Bone marrow (tissue), 2 donors: ENCODE data around the gene TMPRSS15.

Experiments
- DNase-seq, 2 donors: peaks; one replicate each; lab custom pipeline; 2025; lab: John Stamatoyannopoulos, UW

Gene TMPRSS15

DNA sequence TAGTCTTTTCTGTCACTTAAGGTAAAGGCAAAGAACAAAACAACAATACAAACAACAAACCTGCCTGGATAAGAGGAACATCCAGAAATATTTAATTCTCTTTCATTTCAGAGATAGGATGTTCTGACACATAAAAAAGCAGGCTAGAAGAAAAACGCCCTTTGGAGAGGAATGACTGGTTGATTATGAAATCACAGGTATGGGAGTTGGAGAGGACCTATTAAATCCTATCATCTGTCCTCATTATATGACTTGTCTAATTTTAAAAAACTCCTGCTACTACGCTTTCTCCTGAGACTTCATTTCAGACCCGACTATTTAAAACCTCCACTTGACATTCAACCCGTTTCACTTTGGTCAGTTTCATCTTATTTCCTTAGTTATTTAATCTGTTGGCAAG lies 54.1 kb downstream of the TMPRSS15 start:
- DNase-seq: no peak

GRCh38 chr21:18340387-18340942 lies 63.1 kb downstream of the TMPRSS15 start:
- no peak for DNase-seq

GRCh38 chr21:18335651-18336236 lies 67.8 kb downstream of the TMPRSS15 start:
- DNase-seq: no peak

GRCh38 chr21:18334066-18334465 lies 69.5 kb downstream of the TMPRSS15 start:
- DNase-seq: no peak

GRCh38 chr21:18318156-18318555 lies 85.4 kb downstream of the TMPRSS15 start:
- DNase-seq: no peak

- no peak for DNase-seq
Measured at GRCh38 chr21:18298228-18298627, 105.4 kb downstream of the TMPRSS15 start.

- no peak for DNase-seq
Measured at GRCh38 chr21:18294100-18294499, 109.5 kb downstream of the TMPRSS15 start.

- DNase-seq: no peak
Measured at GRCh38 chr21:18289876-18290275, 113.7 kb downstream of the TMPRSS15 start.

DNA sequence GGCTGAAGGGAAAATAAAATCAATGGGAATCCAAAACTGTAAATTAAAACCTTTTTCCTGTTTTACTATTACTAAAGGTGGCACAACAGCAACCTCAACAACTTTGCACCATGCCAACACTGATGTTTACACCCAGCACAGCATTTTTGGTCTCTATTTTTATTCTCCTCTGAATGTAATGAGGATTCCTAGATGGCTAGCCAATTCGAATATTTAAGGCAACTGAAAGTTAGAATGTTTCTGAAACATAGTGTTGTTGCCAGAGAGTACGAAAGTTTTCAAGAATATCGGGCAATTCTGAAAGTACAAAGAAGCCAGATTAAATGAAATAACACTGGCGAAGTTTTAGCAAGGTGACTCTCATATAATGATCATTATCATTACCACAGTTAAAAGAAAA lies 118.2 kb downstream of the TMPRSS15 start:
- DNase-seq: no peak

GRCh38 chr21:18275781-18276180 lies 127.8 kb downstream of the TMPRSS15 start:
- DNase-seq: no peak

- DNase-seq: no peak
Measured at GRCh38 chr21:18274370-18274769, 129.2 kb downstream of the TMPRSS15 start.

DNA sequence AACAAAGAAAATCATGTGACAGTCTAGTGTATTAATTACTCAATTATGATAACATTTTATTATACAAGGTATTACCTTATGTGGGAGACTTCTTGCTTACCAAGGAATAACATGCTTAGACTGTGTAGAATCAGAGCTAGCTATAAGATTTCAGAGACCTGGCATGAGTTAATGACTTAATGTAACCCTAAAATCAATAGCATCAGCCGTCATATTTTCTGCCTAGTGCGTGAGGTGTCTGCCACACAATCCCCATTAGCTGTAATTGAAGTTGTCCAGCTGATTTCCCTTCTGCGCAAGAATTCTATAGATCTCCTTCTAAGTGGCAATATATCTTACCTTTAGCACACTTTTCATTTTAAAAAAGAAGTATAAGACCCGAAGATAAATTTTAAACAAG lies 130.2 kb downstream of the TMPRSS15 start:
- no peak for DNase-seq

DNA sequence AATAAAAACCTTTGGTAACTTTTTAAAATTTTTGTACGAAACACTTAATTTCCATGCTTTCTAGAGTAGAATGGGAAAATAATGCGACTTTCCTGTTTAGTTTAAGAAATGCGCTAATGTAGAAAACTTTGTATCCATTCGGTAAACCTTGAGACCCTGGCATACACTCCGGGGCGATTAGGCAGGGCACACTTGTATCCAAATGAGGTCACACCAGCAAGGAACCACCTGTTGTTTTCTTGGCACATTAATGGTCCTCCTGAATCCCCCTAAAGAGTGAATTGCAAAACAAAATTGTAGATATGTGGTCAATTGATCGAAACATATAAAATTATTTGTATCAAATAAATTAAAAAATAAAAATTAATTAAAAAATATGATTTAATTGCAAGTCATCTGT lies 133.7 kb downstream of the TMPRSS15 start:
- DNase-seq: no peak

DNA sequence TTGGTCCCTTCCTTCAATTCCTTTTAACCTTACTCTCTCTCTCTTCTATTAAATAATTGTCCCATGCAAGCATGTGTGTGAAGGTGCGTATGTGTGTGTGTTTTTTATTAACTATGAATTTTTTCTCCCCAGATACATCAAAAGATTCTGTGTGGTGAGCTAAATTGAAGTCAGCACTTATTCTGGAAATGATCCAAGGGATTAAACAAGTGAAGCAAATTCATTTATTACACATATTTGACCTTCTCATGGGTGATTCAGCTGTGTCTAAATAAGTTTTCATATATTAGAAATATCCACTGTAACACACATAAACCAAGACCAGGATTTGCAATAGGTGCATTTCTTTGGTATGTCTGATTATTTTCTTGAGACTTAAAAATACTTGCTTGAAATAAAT lies 134.7 kb downstream of the TMPRSS15 start:
- DNase-seq: no peak

DNA sequence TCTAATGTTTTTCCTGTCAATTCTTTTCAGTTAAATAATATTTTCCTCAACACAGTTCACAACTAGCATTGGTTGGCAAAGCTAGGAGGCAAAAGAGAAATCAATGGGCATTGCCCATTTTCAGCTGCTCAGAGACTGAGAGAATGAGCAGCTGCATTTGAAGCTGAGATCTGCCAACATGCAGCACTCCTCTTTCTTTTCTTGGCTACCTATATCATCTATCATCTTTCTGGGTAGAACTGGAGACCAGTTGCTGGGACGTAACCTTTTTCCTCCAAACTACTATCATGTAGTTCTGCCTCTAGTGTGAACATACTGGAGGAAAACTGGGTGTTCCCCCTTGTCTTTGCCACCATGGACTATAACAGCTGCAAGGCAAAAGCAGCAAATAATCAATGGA lies 136.1 kb downstream of the TMPRSS15 start:
- DNase-seq: no peak

DNA sequence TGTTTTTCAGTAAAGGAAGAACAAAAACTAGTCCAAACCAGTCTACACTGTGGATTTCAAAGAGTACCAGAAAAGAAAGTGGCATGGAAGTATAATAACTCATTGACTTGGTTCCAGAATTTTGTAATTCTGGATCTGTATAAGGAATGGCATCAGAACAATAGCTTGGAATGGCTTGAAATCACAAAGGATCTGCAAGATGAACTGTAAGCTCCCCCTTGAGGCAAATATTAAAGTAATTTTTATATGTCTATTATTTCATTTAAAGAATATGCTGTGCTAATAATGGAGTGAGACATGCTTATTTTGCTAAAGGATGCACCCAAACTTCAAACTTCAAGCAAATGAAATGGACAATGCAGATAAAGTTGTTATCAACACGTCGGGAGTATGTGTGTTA lies 137.6 kb downstream of the TMPRSS15 start:
- DNase-seq: no peak

GRCh38 chr21:18253799-18254198 lies 149.8 kb downstream of the TMPRSS15 start:
- DNase-seq: no peak

DNA sequence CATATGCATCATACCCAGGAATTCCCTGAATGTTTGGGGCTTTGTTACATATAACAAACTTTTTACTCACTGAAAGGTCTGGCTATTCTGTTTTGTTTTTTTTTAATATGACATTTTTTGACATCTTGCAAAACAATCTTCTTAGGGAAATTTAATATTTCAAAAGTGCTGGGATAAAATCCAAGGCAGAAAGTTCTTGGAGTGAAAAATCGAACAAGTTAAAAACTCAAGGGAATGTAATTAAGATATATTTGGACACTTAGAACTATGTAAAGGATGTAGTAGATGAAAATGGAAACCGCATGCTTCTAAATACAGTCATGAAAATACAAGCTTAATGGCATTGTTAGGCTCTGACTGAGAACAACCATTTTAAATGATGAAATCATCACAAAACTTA lies 150.4 kb downstream of the TMPRSS15 start:
- DNase-seq: no peak

DNA sequence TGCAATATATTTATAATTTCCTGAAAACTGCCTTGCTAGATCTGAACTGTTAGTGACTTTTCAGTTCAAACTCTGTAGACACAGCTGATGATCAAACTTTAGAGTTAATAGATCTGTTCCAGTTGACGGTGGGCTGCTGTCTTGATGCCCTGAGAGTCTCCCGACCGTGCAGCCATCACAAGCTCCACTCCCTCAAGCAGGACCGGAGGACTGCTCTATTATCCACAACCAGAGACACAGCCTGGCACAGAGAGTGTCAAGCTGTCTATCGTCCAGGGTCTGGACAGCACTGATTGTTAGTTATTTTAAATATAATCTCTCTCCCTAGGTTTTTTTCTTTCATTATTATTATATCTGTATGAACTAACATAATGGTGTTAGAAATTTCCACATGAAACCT lies 150.9 kb downstream of the TMPRSS15 start:
- no peak for DNase-seq

GRCh38 chr21:18252256-18252655 lies 151.3 kb downstream of the TMPRSS15 start:
- DNase-seq: no peak

DNA sequence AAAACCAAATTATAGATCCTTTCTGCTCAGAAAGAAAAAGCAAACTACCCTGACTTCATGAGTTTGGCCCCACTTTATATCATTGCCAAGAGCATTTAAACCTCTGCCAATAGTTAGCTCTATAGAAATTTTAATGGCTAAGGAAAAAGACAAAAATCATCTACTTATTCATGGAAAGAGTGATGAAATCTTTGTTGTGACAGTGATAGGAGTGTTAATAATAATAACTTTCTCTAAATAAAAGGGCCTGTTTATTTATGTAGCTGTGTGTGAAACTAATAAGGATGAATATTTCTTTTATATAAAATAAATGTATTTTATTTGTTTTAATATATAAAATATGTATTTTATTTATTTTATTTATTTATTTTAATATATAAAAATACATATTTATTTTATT lies 152.5 kb downstream of the TMPRSS15 start:
- no peak for DNase-seq

GRCh38 chr21:18249672-18250071 lies 153.9 kb downstream of the TMPRSS15 start:
- DNase-seq: no peak

- DNase-seq: no peak
Measured at GRCh38 chr21:18248171-18248570, 155.4 kb downstream of the TMPRSS15 start.

GRCh38 chr21:18245464-18245967 lies 158.1 kb downstream of the TMPRSS15 start:
- no peak for DNase-seq
